ENCODE data around the gene BEND5.

Gene BEND5

DNA sequence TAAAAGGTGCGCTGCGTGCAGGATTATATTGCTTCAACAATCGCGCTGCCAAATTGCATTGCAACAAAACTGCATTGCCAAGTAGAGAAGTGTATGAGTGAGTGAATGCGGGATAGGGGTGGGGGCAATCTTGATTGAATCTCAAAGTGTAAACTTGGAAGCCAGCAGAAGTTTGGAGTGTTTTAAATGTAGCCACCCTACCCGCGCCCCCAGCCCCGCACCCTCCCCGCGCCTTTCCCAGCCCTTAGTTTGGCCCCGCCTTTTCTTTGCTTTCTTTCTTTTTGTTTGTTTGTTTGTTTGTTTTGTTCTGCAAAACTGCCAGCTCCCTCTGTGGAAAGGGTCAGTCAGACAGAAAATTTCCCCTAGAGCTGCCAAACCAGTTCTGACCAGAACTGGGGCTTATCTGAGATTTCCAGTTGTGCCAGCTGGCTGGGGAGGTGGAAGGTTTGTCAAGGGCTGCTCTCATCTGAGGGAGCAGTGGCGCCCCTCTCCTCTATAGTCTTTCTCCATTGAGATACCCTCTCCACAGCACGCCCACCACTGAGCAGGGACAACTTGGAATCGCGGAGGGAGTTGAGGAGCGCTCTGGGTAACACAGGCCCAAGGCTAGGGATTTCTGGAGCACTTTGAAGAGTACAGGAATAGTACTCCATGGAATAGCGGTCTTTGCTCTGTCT, 666 bp upstream of the BEND5 start:
- peaks cover 15% of the 10 kb centered on the region for H3K4me1 Mint-ChIP-seq (ENCODE audit: low read depth)
- peak overlapping the region; percentile 64 for H3K27ac Mint-ChIP-seq
- peaks cover 5% of the 10 kb centered on the region for H3K27me3 Mint-ChIP-seq (ENCODE audit: low read depth)

DNA sequence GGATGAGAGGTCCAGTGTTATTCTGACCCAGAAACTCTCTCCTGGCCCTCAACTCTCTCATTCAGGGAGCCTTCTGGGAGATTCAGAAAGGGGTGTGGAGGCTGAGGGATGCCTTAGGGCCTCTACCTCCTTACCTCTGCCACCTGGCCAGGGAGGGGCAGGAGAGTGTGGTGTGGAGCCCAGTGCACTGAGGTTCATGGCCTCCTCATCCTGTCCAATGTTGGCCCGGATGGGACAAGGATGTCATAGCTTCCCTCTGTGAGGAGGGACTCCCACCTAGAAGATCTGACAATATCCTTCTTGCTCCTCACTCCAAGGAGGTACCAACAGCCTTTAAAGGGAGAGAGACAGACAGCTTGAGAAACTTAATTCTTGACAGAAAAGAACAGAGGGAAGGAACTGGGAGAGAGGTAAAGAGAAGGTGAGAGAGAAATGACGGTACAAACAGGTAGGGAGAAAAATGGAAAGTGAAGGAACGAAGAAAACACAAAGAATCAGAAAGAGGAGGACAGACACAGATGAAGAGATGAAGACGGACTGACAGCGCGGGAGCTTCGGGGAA, 779 bp downstream of the BEND5 start:
- no peaks in the 10 kb centered on the region for H3K9me3 Mint-ChIP-seq
- H3K4me1 Mint-ChIP-seq (ENCODE audit: low read depth), result peaks cover 15% of the 10 kb centered on the region
- peaks cover 5% of the 10 kb centered on the region for H3K27me3 Mint-ChIP-seq (ENCODE audit: low read depth)
- H3K4me3 Mint-ChIP-seq, result peak overlapping the region; percentile 92
- peak overlapping the region; percentile 76 for H3K27ac Mint-ChIP-seq
- peaks cover 3% of the 10 kb centered on the region for H3K36me3 Mint-ChIP-seq (ENCODE audit: low read depth)

More for the DNA sequence above, 666 bp upstream of the BEND5 start:
- H3K4me3 Mint-ChIP-seq, result peak overlapping the region; percentile 87
- H3K36me3 Mint-ChIP-seq (ENCODE audit: low read depth), result no peaks in the 10 kb centered on the region
- no peaks in the 10 kb centered on the region for H3K9me3 Mint-ChIP-seq

DNA sequence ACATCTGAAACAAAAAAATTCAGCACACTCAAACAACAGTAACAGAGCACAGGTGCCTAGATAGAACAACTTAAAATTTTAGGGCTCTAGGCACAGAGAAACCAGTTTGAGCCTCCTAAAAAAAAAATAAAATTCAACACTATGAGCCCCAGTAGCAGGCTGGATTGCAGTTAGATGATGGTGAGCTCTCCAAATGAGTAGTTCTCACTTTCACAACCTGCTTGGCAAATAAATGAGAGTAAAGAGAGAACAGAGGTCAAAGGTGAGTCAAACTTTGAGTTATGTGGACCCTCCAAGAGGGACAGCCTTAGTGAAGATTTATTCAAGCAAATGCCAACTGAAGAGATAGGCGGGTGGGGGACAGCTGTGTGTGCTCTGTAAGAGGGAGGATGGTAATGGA, 3.6 kb downstream of the BEND5 start:
- H3K36me3 Mint-ChIP-seq (ENCODE audit: low read depth), result peaks cover 3% of the 10 kb centered on the region
- H3K27me3 Mint-ChIP-seq (ENCODE audit: low read depth), result peaks cover 5% of the 10 kb centered on the region
- peak overlapping the region; percentile 0 for H3K4me3 Mint-ChIP-seq
- H3K9me3 Mint-ChIP-seq, result no peaks in the 10 kb centered on the region
- H3K27ac Mint-ChIP-seq, result no peak overlapping the region
- H3K4me1 Mint-ChIP-seq (ENCODE audit: low read depth), result peaks cover 17% of the 10 kb centered on the region

DNA sequence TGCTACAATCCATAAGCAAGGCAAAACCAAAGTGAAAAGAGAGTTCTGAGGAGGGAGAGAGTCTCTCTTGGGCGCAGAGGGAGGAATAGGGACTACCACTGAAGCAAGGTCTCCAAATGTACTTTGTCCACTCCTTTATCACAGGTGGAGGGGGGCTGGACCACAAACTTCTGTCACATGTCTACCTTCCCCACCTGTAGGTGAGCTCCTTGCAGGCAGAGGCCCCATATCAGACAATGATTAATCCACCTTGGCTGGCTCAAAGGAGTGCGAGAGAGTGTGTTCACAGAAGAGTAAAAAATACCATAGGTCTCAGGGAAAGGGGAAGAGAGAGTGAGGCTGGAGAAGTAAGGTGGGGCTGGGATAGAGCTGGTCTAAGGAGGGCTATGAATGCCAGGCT, 4.5 kb downstream of the BEND5 start:
- peaks cover 5% of the 10 kb centered on the region for H3K27me3 Mint-ChIP-seq (ENCODE audit: low read depth)
- no peak overlapping the region for H3K27ac Mint-ChIP-seq
- no peaks in the 10 kb centered on the region for H3K9me3 Mint-ChIP-seq
- H3K36me3 Mint-ChIP-seq (ENCODE audit: low read depth), result peaks cover 6% of the 10 kb centered on the region
- peaks cover 16% of the 10 kb centered on the region for H3K4me1 Mint-ChIP-seq (ENCODE audit: low read depth)
- H3K4me3 Mint-ChIP-seq, result no peak overlapping the region

DNA sequence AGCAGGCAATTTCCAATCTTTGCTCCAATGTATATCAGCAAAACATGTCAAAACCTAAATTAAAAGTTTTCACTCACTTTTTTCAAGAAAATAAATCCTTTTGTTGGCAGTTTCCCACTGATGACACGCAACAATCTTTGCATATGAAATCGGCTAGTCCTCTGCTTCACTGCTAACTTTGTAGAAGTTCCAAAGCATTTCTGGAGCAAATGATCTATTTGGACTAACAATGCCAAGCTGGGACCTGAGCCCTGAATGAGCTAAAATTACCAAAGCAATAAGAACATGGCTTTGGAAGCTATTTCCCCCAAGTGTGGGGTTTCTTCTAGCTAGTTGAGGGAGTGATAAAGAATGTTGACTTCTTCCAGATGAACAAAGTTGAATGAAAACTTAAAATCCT, 5.1 kb downstream of the BEND5 start:
- H3K4me1 Mint-ChIP-seq (ENCODE audit: low read depth), result peaks cover 13% of the 10 kb centered on the region
- H3K27ac Mint-ChIP-seq, result no peak overlapping the region
- H3K9me3 Mint-ChIP-seq, result no peaks in the 10 kb centered on the region
- peaks cover 6% of the 10 kb centered on the region for H3K36me3 Mint-ChIP-seq (ENCODE audit: low read depth)
- peaks cover 5% of the 10 kb centered on the region for H3K27me3 Mint-ChIP-seq (ENCODE audit: low read depth)
- H3K4me3 Mint-ChIP-seq, result no peak overlapping the region

DNA sequence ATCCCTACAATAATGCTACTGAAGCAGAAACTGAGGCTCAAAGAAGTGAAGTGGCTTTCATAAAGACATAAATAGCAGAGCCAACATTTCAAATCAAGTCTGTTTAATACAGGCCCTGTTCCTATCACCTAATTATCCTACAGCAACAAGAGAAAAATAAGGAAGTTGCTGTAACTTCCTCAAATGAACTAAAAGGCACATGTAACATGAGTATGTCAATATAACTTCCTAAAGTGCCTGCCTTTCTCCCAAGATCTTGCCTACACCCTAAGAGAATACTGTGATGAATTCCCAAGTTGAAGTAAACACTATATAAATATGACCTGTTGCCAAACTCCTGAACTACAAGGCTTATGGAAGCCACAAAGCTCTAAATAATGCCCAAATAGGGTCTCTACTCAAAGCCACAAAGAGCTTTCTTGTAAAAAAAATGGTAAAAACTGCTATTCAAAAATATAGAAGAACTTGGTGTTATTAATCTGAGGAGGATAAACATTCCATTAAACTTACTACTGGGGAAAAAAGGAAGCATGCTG, 8.6 kb downstream of the BEND5 start:
- Mint-ChIP-seq H3K4me3 (no peak overlapping the region), H3K4me1 (ENCODE audit: low read depth) (peaks cover 5% of the 10 kb centered on the region), H3K36me3 (ENCODE audit: low read depth) (peaks cover 9% of the 10 kb centered on the region), H3K9me3 (no peaks in the 10 kb centered on the region), H3K27me3 (ENCODE audit: low read depth) (no peaks in the 10 kb centered on the region), H3K27ac (no peak overlapping the region)

DNA sequence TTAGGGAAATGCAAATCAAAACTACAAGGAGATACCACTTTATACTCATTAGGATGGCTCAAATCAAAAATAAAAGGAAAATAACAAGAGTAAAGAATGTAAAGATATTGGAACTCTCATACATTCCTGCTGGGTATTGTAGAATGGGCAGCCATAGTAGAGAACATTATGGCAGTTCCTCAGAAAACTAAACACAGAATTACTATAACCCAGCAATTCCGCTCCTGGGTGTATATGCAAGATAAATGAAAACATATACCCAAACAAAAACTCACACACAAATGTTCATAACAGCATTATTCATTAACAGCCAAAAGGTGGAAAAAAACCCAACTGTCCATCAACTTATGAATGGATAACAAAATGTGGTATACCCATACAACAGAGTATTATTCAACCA, 11.4 kb downstream of the BEND5 start:
- H3K4me1 Mint-ChIP-seq (ENCODE audit: low read depth), result peaks cover 3% of the 10 kb centered on the region
- H3K9me3 Mint-ChIP-seq, result no peaks in the 10 kb centered on the region
- peaks cover 8% of the 10 kb centered on the region for H3K36me3 Mint-ChIP-seq (ENCODE audit: low read depth)
- no peaks in the 10 kb centered on the region for H3K27me3 Mint-ChIP-seq (ENCODE audit: low read depth)
- H3K27ac Mint-ChIP-seq, result no peak overlapping the region
- no peak overlapping the region for H3K4me3 Mint-ChIP-seq

DNA sequence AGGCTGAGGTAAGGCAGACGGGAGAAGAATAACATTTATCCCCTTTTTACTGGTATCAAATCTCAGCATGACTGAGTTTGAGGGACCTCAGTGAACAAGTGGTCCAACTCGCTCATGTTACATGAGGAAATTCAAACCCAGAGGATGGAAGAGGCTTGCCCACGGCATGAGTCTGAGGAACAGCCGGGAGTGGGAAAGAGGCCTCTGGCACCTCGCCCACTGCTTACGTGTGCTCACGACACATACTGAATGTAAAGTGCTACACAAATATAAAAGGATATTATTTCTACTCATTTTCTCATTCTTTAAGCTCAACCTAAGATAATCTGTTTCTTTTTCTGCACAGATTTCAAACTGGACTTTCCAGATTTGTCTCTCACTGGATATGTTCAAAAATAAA, 14.7 kb downstream of the BEND5 start:
- H3K36me3 Mint-ChIP-seq (ENCODE audit: low read depth), result peaks cover 10% of the 10 kb centered on the region
- H3K4me3 Mint-ChIP-seq, result no peak overlapping the region
- no peaks in the 10 kb centered on the region for H3K9me3 Mint-ChIP-seq
- H3K4me1 Mint-ChIP-seq (ENCODE audit: low read depth), result peaks cover 9% of the 10 kb centered on the region
- no peaks in the 10 kb centered on the region for H3K27me3 Mint-ChIP-seq (ENCODE audit: low read depth)
- H3K27ac Mint-ChIP-seq, result no peak overlapping the region

DNA sequence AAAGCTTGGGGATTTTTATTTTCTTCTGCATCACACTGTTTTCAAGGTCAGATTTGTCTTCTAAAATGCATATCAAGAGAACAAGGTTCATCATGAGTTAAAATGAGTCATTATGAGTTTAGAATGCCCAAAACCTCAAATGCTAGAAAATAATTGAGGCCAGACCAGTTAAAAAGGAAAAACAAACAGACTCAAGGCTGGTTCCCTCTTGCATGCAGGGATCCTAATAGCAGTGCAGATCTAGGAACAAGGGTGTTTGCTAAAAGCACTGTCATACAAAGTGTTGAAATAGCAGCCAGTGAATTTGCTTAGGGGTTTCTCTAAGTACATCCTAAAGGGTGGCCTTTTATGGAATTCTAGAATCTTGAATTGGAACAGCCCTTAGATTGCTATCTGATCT, 15.3 kb downstream of the BEND5 start:
- Mint-ChIP-seq H3K4me1 (ENCODE audit: low read depth) (peaks cover 11% of the 10 kb centered on the region), H3K4me3 (no peak overlapping the region), H3K36me3 (ENCODE audit: low read depth) (peaks cover 10% of the 10 kb centered on the region), H3K9me3 (no peaks in the 10 kb centered on the region), H3K27me3 (ENCODE audit: low read depth) (no peaks in the 10 kb centered on the region), H3K27ac (no peak overlapping the region)

DNA sequence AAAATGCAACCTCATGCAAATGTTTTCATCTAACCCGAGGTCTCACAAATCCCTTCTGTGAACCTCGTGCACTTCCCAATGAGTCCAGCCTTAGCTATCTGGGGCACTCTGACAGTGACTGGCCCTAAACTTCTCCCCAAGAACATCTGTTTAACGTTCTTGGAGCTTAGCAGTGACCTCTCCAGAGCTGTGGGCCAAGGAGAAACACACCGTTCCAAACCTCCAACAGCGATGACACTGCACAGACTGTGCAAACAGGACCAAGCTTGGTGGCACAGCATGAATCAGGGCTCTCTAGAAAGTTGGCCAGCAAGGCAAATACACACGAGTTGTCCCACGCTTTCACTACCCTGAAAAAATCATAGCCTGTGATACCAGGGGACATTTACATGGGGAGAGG, 15.8 kb downstream of the BEND5 start:
- Mint-ChIP-seq H3K27ac (no peak overlapping the region), H3K4me3 (no peak overlapping the region), H3K4me1 (ENCODE audit: low read depth) (peaks cover 11% of the 10 kb centered on the region), H3K27me3 (ENCODE audit: low read depth) (no peaks in the 10 kb centered on the region), H3K36me3 (ENCODE audit: low read depth) (peaks cover 11% of the 10 kb centered on the region), H3K9me3 (no peaks in the 10 kb centered on the region)

DNA sequence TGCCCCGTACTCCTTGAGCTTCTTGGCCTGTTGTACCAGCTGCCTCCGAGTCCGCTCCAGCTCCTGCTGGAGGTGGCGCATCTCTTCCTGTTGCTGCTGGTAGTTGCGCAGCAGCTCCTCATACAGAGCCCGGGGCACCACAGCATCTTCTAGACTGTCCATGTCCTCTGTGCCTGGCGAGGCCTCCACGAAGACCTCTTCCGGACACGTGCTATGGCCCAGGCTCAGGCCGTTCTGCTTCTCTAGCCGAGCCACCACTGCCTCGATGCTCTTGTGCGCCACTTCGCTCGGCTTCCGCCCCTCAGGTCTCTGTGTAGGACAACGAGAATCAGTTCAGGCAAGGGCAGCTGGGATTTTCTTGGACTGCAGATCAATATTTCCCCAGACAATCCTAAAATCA, 17.7 kb downstream of the BEND5 start:
- H3K9me3 Mint-ChIP-seq, result no peaks in the 10 kb centered on the region
- H3K27me3 Mint-ChIP-seq (ENCODE audit: low read depth), result no peaks in the 10 kb centered on the region
- peaks cover 11% of the 10 kb centered on the region for H3K4me1 Mint-ChIP-seq (ENCODE audit: low read depth)
- H3K4me3 Mint-ChIP-seq, result no peak overlapping the region
- peaks cover 13% of the 10 kb centered on the region for H3K36me3 Mint-ChIP-seq (ENCODE audit: low read depth)
- no peak overlapping the region for H3K27ac Mint-ChIP-seq

DNA sequence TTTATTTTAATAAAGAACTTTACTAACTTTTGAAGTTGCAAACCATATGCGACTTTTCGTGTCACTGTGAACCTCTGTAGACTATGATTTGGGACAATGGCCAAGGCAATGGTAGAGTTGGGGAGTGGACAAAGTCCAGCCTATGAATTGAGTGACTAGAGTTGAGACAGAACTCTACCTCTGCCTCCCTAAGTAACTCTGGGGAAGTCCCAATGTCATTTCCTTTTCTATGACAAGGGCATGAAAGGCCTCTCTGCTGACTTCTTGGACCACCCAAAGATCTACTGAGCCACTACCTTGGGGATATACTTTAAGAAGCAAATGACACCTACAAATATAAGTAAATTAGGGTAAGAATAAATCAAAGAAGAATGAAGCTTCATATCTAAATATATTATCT, 19.3 kb downstream of the BEND5 start:
- Mint-ChIP-seq H3K36me3 (ENCODE audit: low read depth) (peaks cover 11% of the 10 kb centered on the region), H3K4me1 (ENCODE audit: low read depth) (peaks cover 9% of the 10 kb centered on the region), H3K4me3 (no peak overlapping the region), H3K27me3 (ENCODE audit: low read depth) (no peaks in the 10 kb centered on the region), H3K27ac (no peak overlapping the region), H3K9me3 (no peaks in the 10 kb centered on the region)

DNA sequence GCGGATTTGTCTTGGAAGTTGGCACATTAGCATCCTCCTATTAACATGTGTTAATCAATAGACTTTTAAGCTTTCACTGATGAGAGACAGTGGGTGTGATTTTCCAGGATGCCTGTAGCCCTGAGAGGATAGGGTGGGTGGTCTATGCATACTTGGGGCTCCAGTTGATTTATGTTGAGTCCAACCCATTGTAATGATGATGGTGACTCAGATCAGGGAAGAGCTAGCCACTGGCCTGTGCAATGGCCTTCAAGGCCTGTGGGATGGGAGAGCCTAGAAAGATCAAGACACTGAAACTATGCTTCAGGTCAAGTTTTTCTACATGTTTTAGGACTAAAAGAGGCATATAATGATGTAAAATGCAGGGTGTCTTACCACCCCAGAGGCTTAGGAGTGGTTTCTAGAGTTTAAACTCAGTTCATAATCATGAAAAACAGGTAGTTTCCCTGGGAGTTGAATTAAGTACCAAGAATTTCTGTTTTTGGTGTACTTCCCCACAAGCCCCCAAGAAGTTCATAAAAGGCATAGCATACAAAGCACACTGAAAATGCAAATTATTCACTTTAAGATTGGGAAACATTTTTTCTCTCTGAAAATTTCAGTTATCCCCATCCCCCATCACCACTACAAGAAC, 19.9 kb downstream of the BEND5 start:
- no peak overlapping the region for H3K4me3 Mint-ChIP-seq
- H3K27ac Mint-ChIP-seq, result no peak overlapping the region
- no peaks in the 10 kb centered on the region for H3K9me3 Mint-ChIP-seq
- peaks cover 9% of the 10 kb centered on the region for H3K4me1 Mint-ChIP-seq (ENCODE audit: low read depth)
- peaks cover 11% of the 10 kb centered on the region for H3K36me3 Mint-ChIP-seq (ENCODE audit: low read depth)
- H3K27me3 Mint-ChIP-seq (ENCODE audit: low read depth), result no peaks in the 10 kb centered on the region

DNA sequence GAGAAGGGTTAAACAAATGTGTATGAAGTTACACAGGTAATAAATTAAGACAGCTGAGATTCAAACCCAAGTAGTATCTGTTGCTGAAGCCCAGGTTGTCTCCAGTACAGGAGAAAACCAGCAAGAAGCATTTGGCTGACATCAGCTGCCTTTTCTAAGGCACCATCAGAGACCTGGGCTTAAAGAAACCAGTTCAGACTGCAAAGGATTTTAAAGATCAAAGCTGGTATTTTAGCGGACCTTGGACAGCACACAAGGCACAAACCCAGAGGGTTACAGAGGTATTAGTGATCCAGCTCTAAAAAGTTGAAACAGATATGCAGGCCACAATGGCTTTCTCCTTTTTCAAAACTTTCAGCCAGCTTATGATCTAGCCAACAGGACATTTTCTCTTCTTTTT, 23.4 kb downstream of the BEND5 start:
- Mint-ChIP-seq H3K27me3 (ENCODE audit: low read depth) (no peaks in the 10 kb centered on the region), H3K9me3 (no peaks in the 10 kb centered on the region), H3K36me3 (ENCODE audit: low read depth) (peaks cover 9% of the 10 kb centered on the region), H3K4me1 (ENCODE audit: low read depth) (peaks cover 6% of the 10 kb centered on the region), H3K4me3 (no peak overlapping the region), H3K27ac (no peak overlapping the region)

DNA sequence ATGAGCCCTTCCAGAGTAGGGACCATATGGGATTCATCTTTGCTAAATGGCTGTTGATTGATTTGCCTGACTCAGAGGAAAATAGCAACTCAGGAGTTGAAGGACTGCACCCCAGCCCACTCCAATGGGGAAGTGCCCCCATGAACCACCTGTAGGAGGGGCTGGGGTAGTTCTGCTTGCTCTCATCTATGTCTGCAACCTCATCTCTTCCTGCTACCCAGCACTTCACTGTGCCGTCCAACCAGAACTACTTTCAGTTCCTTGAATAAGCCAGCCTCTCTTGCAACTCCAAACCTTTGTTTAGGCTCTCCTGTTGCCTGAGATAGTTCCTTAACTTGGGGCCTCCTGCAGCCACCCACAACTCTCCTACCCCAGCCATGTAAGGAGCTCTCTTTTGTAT, 26.6 kb downstream of the BEND5 start:
- peaks cover 4% of the 10 kb centered on the region for H3K36me3 Mint-ChIP-seq (ENCODE audit: low read depth)
- no peaks in the 10 kb centered on the region for H3K9me3 Mint-ChIP-seq
- no peak overlapping the region for H3K27ac Mint-ChIP-seq
- no peaks in the 10 kb centered on the region for H3K4me1 Mint-ChIP-seq (ENCODE audit: low read depth)
- H3K4me3 Mint-ChIP-seq, result no peak overlapping the region
- H3K27me3 Mint-ChIP-seq (ENCODE audit: low read depth), result no peaks in the 10 kb centered on the region

All from T-helper 1 cell treated with Interleukin-12 subunit alpha and Interleukin-12 subunit beta and Interleukin-4 antibody, amounts not matched to agents 30 μg/mL and 1 μg/mL, for 36 hours (primary cell).